Measurements from ENCODE around the gene CNN2. TPM values are rescaled to one million over a fixed set of nuclear protein-coding genes. Genes with fewer than 3 reads are reported as not detected.

The CNN2 gene
- total and polyA plus RNA-seq, 9 donors, result 60.6 to 438 (median 192) TPM

DNA sequence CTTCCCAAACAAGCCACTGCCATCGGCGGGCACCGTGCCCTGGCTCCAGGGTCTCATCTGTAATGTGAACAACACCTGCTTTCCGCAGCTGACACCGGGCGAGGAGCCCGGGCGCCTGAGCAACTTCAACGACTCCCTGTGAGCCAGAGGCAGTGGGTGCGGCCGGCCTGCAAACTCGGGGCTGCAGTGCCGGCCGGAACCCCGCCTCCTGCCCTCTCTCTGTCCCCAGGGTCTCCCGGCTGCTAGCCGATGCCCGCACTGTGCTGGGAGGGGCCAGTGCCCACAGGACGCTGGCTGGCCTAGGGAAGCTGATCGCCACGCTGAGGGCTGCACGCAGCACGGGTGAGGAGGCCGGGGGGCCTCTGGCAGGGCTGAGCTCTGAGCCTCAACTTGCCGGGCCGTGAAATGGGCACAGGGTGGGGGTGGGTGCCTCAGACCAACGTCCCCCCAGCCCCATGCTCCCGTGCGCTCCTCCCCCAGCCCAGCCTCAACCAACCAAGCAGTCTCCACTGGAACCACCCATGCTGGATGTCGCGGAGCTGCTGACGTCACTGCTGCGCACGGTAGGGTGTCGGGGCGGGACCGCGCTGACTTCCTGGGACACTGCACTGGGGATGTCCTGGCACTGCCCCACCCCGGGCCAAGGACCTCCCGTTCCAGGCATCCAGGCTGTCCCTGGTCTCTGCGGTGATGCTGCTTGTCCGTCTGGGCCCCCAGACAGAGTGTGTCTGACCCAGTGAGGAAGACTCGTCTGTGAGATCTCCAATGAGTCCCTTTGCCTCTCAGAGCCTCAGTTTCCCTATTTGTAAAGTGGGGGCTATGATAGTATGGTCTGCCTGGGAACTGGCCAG is 15.7 kb downstream of the CNN2 start:
- peaks cover 13% of the 10 kb centered on the region for H3K4me1 ChIP-seq (ENCODE audit: insufficient read depth)
- TF ChIP-seq POLR2A (IDR thresholded peaks at IDR 0.05) (no peak), EP300 (IDR thresholded peaks at IDR 0.05) (no peak)
- TF ChIP-seq, protein P1, sequence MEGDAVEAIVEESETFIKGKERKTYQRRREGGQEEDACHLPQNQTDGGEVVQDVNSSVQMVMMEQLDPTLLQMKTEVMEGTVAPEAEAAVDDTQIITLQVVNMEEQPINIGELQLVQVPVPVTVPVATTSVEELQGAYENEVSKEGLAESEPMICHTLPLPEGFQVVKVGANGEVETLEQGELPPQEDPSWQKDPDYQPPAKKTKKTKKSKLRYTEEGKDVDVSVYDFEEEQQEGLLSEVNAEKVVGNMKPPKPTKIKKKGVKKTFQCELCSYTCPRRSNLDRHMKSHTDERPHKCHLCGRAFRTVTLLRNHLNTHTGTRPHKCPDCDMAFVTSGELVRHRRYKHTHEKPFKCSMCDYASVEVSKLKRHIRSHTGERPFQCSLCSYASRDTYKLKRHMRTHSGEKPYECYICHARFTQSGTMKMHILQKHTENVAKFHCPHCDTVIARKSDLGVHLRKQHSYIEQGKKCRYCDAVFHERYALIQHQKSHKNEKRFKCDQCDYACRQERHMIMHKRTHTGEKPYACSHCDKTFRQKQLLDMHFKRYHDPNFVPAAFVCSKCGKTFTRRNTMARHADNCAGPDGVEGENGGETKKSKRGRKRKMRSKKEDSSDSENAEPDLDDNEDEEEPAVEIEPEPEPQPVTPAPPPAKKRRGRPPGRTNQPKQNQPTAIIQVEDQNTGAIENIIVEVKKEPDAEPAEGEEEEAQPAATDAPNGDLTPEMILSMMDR (IDR thresholded peaks at IDR 0.05), result no peak
- H3K4me3 ChIP-seq, result no peak overlapping the region
- peaks cover 5% of the 10 kb centered on the region for H3K27me3 ChIP-seq
- H3K27ac ChIP-seq, result no peak overlapping the region
- 49 to 56% (median 51%) methylated on average over 35 to 43 of the region's 43 CpGs for WGBS, 3 donors
- intact Hi-C loops (cut with DNase I), result no loop called here
- H3K36me3 ChIP-seq, result no peaks in the 10 kb centered on the region
- DNase-seq, result no peak
- no peaks in the 10 kb centered on the region for H3K9me3 ChIP-seq

DNA sequence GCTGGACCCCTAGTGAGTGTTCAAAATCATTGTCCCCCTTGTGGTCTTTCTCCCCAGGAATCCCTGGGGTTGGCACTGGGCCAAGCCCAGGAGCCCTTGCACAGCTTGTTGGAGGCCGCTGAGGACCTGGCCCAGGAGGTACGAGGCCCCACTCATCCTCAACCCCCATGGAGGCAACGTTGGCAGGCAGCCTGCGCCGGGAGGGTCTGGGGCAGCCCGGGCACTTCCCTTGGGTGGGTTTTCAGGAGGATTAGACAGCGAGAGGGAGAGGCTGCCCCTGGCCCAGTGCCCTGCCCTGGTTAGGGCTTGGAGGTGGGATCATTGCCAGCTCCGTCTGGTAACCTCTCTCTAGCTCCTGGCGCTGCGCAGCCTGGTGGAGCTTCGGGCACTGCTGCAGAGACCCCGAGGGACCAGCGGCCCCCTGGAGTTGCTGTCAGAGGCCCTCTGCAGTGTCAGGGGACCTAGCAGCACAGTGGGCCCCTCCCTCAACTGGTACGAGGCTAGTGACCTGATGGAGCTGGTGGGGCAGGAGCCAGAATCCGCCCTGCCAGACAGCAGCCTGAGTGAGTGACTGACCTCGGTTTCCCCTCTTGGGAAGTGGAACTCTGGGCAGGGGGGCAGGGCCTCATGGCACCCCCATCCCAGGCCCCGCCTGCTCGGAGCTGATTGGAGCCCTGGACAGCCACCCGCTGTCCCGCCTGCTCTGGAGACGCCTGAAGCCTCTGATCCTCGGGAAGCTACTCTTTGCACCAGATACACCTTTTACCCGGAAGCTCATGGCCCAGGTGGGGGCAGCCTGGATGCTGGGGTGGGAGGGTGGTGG is 16.5 kb downstream of the CNN2 start:
- Histone ChIP-seq H3K27me3 (peaks cover 5% of the 10 kb centered on the region), H3K9me3 (no peaks in the 10 kb centered on the region), H3K36me3 (no peaks in the 10 kb centered on the region), H3K27ac (no peak overlapping the region), H3K4me3 (no peak overlapping the region), H3K4me1 (ENCODE audit: insufficient read depth) (peaks cover 13% of the 10 kb centered on the region)
- 29 to 41% (median 33%) methylated on average over 20 to 23 of the region's 23 CpGs for WGBS, 3 donors
- TF ChIP-seq, protein P1 (IDR thresholded peaks at IDR 0.05), result no peak
- TF ChIP-seq EP300 (IDR thresholded peaks at IDR 0.05), result no peak
- TF ChIP-seq POLR2A (IDR thresholded peaks at IDR 0.05), result no peak
- intact Hi-C loops (cut with DNase I), result no loop called here
- peak in 1 of 5 donors; percentile 46 for DNase-seq

DNA sequence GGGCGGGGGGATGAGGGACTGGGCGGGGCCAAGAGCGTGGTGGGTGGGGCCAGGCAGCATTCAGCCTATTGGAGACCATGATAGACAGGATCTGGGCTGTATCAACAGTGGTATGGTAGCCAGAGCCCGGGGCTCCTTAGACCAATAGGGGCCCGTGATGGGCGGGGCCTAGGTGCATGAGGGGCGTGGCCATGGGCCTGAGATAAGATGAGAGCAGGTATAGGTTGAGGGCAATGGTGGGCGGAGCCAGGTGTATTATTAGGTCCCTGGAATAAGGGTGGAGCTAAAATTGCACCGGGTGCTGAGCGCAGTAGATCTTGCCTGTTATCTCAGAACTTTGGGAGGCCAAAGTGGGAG is 18.8 kb downstream of the CNN2 start:
- Histone ChIP-seq H3K4me1 (ENCODE audit: insufficient read depth) (peaks cover 8% of the 10 kb centered on the region), H3K9me3 (no peaks in the 10 kb centered on the region), H3K27me3 (peaks cover 5% of the 10 kb centered on the region), H3K36me3 (no peaks in the 10 kb centered on the region), H3K27ac (no peak overlapping the region), H3K4me3 (no peak overlapping the region)
- DNase-seq, result no peak
- no peak for TF ChIP-seq POLR2A (IDR thresholded peaks at IDR 0.05)
- TF ChIP-seq, protein P1 (IDR thresholded peaks at IDR 0.05), result no peak
- no peak for TF ChIP-seq EP300 (IDR thresholded peaks at IDR 0.05)
- WGBS, 3 donors, result 67 to 71% (median 70%) methylated on average over 10 of the region's 10 CpGs
- intact Hi-C loops (cut with DNase I), result no loop called here

DNA sequence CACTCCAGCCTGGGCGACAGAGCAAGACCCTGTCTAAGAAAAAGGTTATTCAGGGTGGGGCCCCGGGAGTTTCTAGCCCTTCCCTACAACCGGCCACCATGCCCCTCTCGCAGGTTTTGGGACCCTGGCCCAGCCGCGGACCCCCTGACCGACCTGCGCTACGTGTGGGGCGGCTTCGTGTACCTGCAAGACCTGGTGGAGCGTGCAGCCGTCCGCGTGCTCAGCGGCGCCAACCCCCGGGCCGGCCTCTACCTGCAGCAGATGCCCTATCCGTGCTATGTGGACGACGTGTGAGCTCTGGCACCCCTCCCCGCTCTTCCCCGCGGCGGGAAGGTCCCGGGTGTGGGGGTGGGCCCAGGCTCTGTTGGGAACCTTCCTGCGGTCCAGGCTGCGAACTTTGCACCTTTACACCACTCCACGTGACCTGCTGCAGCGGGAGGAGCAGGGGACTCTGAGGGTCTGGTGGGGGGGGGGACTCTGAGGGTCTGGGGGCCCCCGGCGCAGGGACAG is 19.8 kb downstream of the CNN2 start:
- WGBS, 3 donors, result 81 to 87% (median 83%) methylated on average over 33 of the region's 33 CpGs
- TF ChIP-seq POLR2A (IDR thresholded peaks at IDR 0.05) (no peak), EP300 (IDR thresholded peaks at IDR 0.05) (no peak)
- TF ChIP-seq, protein P1 (IDR thresholded peaks at IDR 0.05), result no peak
- intact Hi-C loops (cut with DNase I), result no loop called here

More for the DNA sequence above, 19.8 kb downstream of the CNN2 start:
- H3K36me3 ChIP-seq, result no peaks in the 10 kb centered on the region
- DNase-seq, result no peak
- H3K4me3 ChIP-seq, result no peak overlapping the region
- H3K9me3 ChIP-seq, result no peaks in the 10 kb centered on the region
- H3K27me3 ChIP-seq, result peaks cover 5% of the 10 kb centered on the region
- H3K27ac ChIP-seq, result no peak overlapping the region
- H3K4me1 ChIP-seq (ENCODE audit: insufficient read depth), result peaks cover 3% of the 10 kb centered on the region

Measured in ovary (tissue), 9 donors.